ENCODE data around the gene NPIPB6.

The NPIPB6 gene

GRCh38 chr16:28311913-28312312, 51.4 kb downstream of the NPIPB6 start:
- no peak for DNase-seq (ENCODE audit: low read depth)
- H3K4me3 ChIP-seq (ENCODE audit: low read depth, low read length), result no peak overlapping the region
- no peak for TF ChIP-seq CTCF (conservative IDR thresholded peaks at IDR 0.05; ENCODE audit: low read depth, low read length)

GRCh38 chr16:28311413-28311812, 51.9 kb downstream of the NPIPB6 start:
- no peak for TF ChIP-seq CTCF (conservative IDR thresholded peaks at IDR 0.05; ENCODE audit: low read depth, low read length)
- no peak overlapping the region for H3K4me3 ChIP-seq (ENCODE audit: low read depth, low read length)
- DNase-seq (ENCODE audit: low read depth), result no peak

GRCh38 chr16:28310796-28311195, 52.5 kb downstream of the NPIPB6 start:
- TF ChIP-seq CTCF (conservative IDR thresholded peaks at IDR 0.05; ENCODE audit: low read depth, low read length), result no peak
- no peak overlapping the region for H3K4me3 ChIP-seq (ENCODE audit: low read depth, low read length)
- DNase-seq (ENCODE audit: low read depth), result no peak

GRCh38 chr16:28309811-28310311, 53.4 kb downstream of the NPIPB6 start:
- no peak overlapping the region for H3K4me3 ChIP-seq (ENCODE audit: low read depth, low read length)

GRCh38 chr16:28308794-28309584, 54.3 kb downstream of the NPIPB6 start:
- no peak for TF ChIP-seq CTCF (conservative IDR thresholded peaks at IDR 0.05; ENCODE audit: low read depth, low read length)
- no peak overlapping the region for H3K4me3 ChIP-seq (ENCODE audit: low read depth, low read length)
- no peak for DNase-seq (ENCODE audit: low read depth)

More at GRCh38 chr16:28309811-28310311, 53.4 kb downstream of the NPIPB6 start:
- DNase-seq (ENCODE audit: low read depth), result no peak
- no peak for TF ChIP-seq CTCF (conservative IDR thresholded peaks at IDR 0.05; ENCODE audit: low read depth, low read length)

GRCh38 chr16:28307936-28308335, 55.4 kb downstream of the NPIPB6 start:
- no peak for TF ChIP-seq CTCF (conservative IDR thresholded peaks at IDR 0.05; ENCODE audit: low read depth, low read length)
- no peak for DNase-seq (ENCODE audit: low read depth)
- H3K4me3 ChIP-seq (ENCODE audit: low read depth, low read length), result no peak overlapping the region

- DNase-seq (ENCODE audit: low read depth), result peak; percentile 60
- H3K4me3 ChIP-seq (ENCODE audit: low read depth, low read length), result no peak overlapping the region
- no peak for TF ChIP-seq CTCF (conservative IDR thresholded peaks at IDR 0.05; ENCODE audit: low read depth, low read length)
Measured at GRCh38 chr16:28304214-28304613, 59.1 kb downstream of the NPIPB6 start.
